HepG2 (cell line): Measurements from ENCODE around the gene ABCG2. TPM values are rescaled to one million over a fixed set of nuclear protein-coding genes. Genes with fewer than 3 reads are reported as not detected.

ENCODE experiments used
- FUBP1 ChIP-seq: sonication (generic); formaldehyde crosslinking; IDR thresholded peaks from 2 replicates; pipeline ENCODE4 v1.5.1; 2020; ENCODE audit warnings: missing genetic modification reagents, mild to moderate bottlenecking, borderline replicate concordance
- KIAA2018 ChIP-seq: sonication (generic); formaldehyde crosslinking; IDR thresholded peaks from 2 replicates; pipeline ENCODE4 v1.5.0; 2020; ENCODE audit warnings: mild to moderate bottlenecking, missing genetic modification reagents, borderline replicate concordance
- NR2F1 ChIP-seq, 2 experiments: fragments of 450-650 bp in 1 of 2; formaldehyde crosslinking in 1 of 2; IDR thresholded peaks; 2 replicates each; pipeline versions ENCODE4 v1.5.0 to v1.6.1; 2016 to 2020; ENCODE audit warnings: mild to moderate bottlenecking in 1 of 2, missing compliant biosample characterization in 1 of 2, missing genetic modification reagents in 1 of 2, moderate library complexity in 1 of 2
- PHB2 ChIP-seq: fragments of 450-650 bp; IDR thresholded peaks from 2 replicates; pipeline ENCODE4 v1.6.1; 2018; ENCODE audit not compliant: partially characterized antibody
- RFX3 ChIP-seq: IDR thresholded peaks from 2 replicates; pipeline ENCODE4 v1.6.1; 2016; ENCODE audit warnings: missing biosample characterization, missing genetic modification reagents
- TBP ChIP-seq: sonication (generic); formaldehyde crosslinking; IDR thresholded peaks from 2 replicates; pipeline ENCODE4 v1.5.0; 2020; ENCODE audit warnings: missing genetic modification reagents
- TFAP4 ChIP-seq: sonication (generic); IDR thresholded peaks from 2 replicates; pipeline ENCODE4 v1.6.1; 2016; ENCODE audit warnings: low read depth, borderline replicate concordance
- ZNF274 ChIP-seq: sonication (generic); formaldehyde crosslinking; IDR thresholded peaks from 2 replicates; pipeline ENCODE4 v1.5.1; 2020; ENCODE audit warnings: mild to moderate bottlenecking, missing genetic modification reagents
- ZNF3 ChIP-seq: IDR thresholded peaks from 2 replicates; pipeline ENCODE4 v1.7.0; 2017; ENCODE audit warnings: inconsistent platforms
- ZNF501 ChIP-seq: sonication (generic); formaldehyde crosslinking; IDR thresholded peaks from 2 replicates; pipeline ENCODE4 v1.5.1; 2020; ENCODE audit warnings: mild to moderate bottlenecking, moderate library complexity, missing genetic modification reagents
- ZNF547 ChIP-seq: sonication (generic); formaldehyde crosslinking; IDR thresholded peaks from 2 replicates; pipeline ENCODE4 v1.5.1; 2020; ENCODE audit warnings: mild to moderate bottlenecking, missing genetic modification reagents
- ZNF710 ChIP-seq: sonication (generic); formaldehyde crosslinking; IDR thresholded peaks from 2 replicates; pipeline ENCODE4 v1.5.0; 2020; ENCODE audit warnings: mild to moderate bottlenecking, missing genetic modification reagents, borderline replicate concordance
- ZNF737 ChIP-seq: sonication (generic); formaldehyde crosslinking; IDR thresholded peaks from 2 replicates; pipeline ENCODE4 v1.5.0; 2020; ENCODE audit warnings: missing genetic modification reagents, mild to moderate bottlenecking, borderline replicate concordance
- polyA plus RNA-seq, 8 experiments: library from polyadenylated mRNA; depleted of rRNA in 3 of 8; stranded (reverse) in 7 of 8; unstranded in 1 of 8; fragments of >200 nt; fragmentation: Illumina TruSeq in 4 of 8; extraction: Trizol in 4 of 8; gene quantifications; 2 replicates each; pipeline versions ENCODE4 v1.2.1 to v1.2.3, GENCODE V29; 2011 to 2016; ENCODE audit warnings: low read depth in 4 of 8, missing spikeins in 1 of 8, mixed read lengths in 1 of 8; ENCODE audit not compliant: insufficient read depth in 1 of 8
- total RNA-seq, 5 experiments: library from RNA; depleted of rRNA; stranded (reverse); fragments of >200 nt; fragmentation: Illumina TruSeq; extraction: Trizol; gene quantifications; 2 replicates each; pipeline ENCODE4 v1.2.3, GENCODE V29; 2016; ENCODE audit warnings: low read depth in 1 of 5

ABCG2 gene
- total and polyA plus RNA-seq, 2 of the 13 experiments (the other 11 are each of a cell fraction or from before 2014, with no cell fraction given), result 10.0 to 15.7 TPM

- TF ChIP-seq NR2F1 (CRISPR knock-in tag; IDR thresholded peaks at IDR 0.05) (peak; percentile 87 to 95), PHB2 (no peak), ZNF274 (CRISPR knock-in tag) (no peak), ZNF547 (no peak), TFAP4 (peak; percentile 27; the same call in 1 of the 2 replicates), TBP (CRISPR knock-in tag) (no peak), ZNF3 (CRISPR knock-in tag) (no peak), RFX3 (CRISPR knock-in tag) (no peak), FUBP1 (CRISPR knock-in tag) (no peak), ZNF710 (CRISPR knock-in tag) (no peak; the same call in 1 of the 2 replicates), ZNF737 (no peak), ZNF501 (CRISPR knock-in tag) (peak; percentile 52; the same call in 1 of the 2 replicates), KIAA2018 (CRISPR knock-in tag) (no peak)
Measured at GRCh38 chr4:88107406-88108107, 50.9 kb downstream of the ABCG2 start (continued).
